Muscle layer of colon (tissue), 2 donors: ENCODE measurements around the gene FDPS.
"Not testable (repeated sequence)": the region's sequence is repeated elsewhere in the genome, so short reads cannot be mapped to it uniquely, and the experiment has no call there.

Experiments
- H3K27ac ChIP-seq: one replicate; pipeline ENCODE4 v1.7.0; 2013; ENCODE audit warnings: low read depth, mild to moderate bottlenecking, low read length, moderate library complexity
- H3K27me3 ChIP-seq, 2 donors: one replicate each; pipeline ENCODE4 v1.7.0; 2013; ENCODE audit warnings: low read length in 2 of 2, mild to moderate bottlenecking in 2 of 2; ENCODE audit not compliant: insufficient read depth in 2 of 2, control insufficient read depth in 1 of 2
- H3K36me3 ChIP-seq: one replicate; pipeline ENCODE4 v1.7.0; 2013; ENCODE audit warnings: mild to moderate bottlenecking, low read length; ENCODE audit not compliant: insufficient read depth
- H3K4me1 ChIP-seq: one replicate; pipeline ENCODE4 v1.7.0; 2013; ENCODE audit warnings: mild to moderate bottlenecking, low read length; ENCODE audit not compliant: insufficient read depth
- H3K4me3 ChIP-seq, 2 donors: one replicate each; pipeline ENCODE4 v1.7.0; 2013; ENCODE audit warnings: low read length in 2 of 2, low read depth in 1 of 2, mild to moderate bottlenecking in 1 of 2, moderate library complexity in 1 of 2
- H3K9ac ChIP-seq: one replicate; pipeline ENCODE4 v1.7.0; 2013; ENCODE audit warnings: low read length
- H3K9me3 ChIP-seq: one replicate; pipeline ENCODE4 v1.7.0; 2013; ENCODE audit warnings: mild to moderate bottlenecking, low read length
- donor health status: abdominal sarcoma.
- donor health status: Adenocarcinoma of cecum.

FDPS gene

DNA sequence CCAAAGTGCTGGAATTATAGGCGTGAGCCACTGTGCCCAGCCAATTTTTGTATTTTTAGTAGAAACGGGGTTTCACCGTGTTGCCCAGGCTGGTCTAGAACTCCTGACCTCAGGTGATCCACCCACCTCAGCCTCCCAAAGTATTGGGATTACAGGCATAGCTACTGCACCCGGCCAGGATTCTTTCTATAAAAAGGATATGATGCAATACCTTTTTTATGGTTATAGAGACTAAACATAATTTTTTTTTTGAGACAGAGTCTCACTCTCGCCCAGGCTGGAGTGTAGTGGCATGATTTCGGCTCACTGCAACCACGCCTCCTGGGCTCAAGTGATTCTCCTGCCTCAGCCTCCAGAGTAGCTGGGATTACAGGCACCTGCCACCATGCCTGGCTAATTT is 20.2 kb downstream of the FDPS start:
- H3K4me3 ChIP-seq, H3K27me3 ChIP-seq, H3K27ac ChIP-seq, H3K9ac ChIP-seq, H3K9me3 ChIP-seq: not testable (repeated sequence)
- H3K36me3 ChIP-seq, result peaks cover 41% of the 10 kb centered on the region
- H3K4me1 ChIP-seq, result peaks cover 11% of the 10 kb centered on the region

DNA sequence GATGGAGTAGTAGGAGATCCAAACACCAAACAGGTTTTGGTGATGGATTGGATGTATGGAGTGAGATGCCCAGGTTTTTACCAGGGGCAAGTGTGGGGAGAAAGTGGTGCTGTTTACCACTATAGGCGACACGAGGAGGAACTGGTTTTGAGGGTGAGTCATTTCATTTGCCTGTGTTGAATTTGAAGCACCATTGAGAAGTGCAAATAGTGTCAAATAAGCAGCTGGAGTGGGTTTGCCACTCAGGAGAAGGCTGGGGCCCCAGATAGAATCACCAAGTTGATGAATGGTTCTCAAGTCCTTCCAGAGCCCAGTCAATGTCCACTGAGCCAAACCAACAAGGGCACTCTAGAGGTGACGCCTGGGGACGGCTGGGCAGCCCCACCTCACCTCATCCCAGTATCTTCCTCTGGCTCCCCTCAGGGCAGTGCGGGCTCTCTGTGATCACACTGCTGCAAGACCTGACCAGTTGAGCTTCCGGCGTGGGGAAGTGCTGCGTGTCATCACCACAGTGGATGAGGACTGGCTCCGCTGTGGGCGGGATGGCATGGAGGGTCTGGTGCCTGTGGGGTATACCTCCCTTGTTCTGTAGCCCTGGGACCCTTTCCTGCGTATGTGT is 21.4 kb downstream of the FDPS start:
- peaks cover 10% of the 10 kb centered on the region for H3K4me1 ChIP-seq
- H3K27me3 ChIP-seq, result no peaks in the 10 kb centered on the region
- H3K9me3 ChIP-seq, result no peaks in the 10 kb centered on the region
- H3K36me3 ChIP-seq, result peaks cover 41% of the 10 kb centered on the region
- H3K9ac ChIP-seq, result no peak overlapping the region
- H3K4me3 ChIP-seq, result no peak overlapping the region
- H3K27ac ChIP-seq, result no peak overlapping the region

DNA sequence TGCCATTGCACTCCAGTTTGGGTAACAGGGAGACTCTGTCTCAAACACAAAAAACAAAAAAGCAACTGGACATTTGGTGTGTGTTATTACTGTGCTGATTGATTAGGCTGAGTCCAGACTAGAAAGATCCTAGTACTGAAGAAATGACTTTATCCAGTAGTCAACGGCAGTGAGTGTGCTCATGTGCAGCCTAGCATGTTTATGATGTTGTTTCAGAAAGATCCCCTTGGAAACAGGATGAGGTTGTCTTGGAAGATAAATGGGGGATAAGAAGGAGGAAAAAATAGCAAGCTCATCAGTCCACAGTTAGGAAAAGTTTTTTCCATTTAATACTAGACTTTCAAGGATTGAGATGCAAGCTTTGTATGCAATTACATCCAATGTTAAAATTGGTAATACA is 26.3 kb downstream of the FDPS start:
- Histone ChIP-seq H3K27ac (no peak overlapping the region), H3K4me3 (no peak overlapping the region), H3K9me3 (no peaks in the 10 kb centered on the region), H3K27me3 (no peaks in the 10 kb centered on the region), H3K4me1 (no peaks in the 10 kb centered on the region), H3K9ac (no peak overlapping the region), H3K36me3 (peaks cover 50% of the 10 kb centered on the region)

DNA sequence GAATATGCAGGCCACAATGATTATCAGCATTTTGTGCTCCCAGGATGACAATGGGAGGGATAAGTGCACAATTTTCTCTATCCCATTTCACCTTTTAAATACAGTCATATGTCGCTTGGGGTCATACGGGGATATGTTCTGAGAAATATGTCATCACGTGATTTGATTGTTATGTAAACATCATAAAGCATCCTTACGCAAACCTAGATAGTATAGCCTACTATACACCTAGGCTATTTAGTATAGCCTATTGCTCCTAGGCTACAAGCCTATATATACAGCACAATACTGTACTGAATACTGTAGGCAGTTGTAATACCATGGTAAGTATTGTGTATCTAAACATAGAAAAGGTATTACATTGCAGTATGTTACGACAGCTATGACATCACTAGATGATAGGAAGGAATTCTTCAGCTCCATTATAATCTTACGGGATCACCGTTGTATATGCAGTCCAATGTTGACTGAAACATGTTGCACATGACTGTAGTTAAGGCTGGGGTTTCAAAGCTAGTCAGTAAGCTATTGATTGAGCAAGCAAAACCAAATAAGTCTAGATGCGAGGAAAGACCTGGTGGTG is 30.9 kb downstream of the FDPS start:
- Histone ChIP-seq H3K36me3 (peaks cover 64% of the 10 kb centered on the region), H3K4me3 (no peak overlapping the region), H3K27ac (no peak overlapping the region), H3K9ac (no peak overlapping the region), H3K9me3 (no peaks in the 10 kb centered on the region), H3K4me1 (no peaks in the 10 kb centered on the region), H3K27me3 (no peaks in the 10 kb centered on the region)

DNA sequence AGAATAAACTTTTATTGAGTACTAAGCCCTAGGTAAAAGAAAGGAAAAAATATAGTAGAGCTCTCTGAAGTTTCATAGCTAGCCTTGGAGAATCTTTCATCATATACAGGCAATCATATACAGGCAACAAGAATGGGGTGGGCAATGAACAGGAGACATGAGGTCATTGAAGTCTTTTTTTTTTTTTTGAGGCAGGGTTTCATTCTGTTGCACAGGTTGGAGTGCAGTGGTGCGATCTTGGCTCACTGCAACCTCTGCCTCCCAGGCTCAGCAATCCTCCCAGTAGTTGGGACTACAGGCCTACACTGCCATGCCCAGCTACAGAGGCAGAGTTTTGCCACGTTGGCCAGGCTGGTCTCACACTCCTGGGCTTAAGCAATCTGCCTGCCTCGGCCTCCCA is 34.2 kb downstream of the FDPS start:
- Histone ChIP-seq H3K27ac (no peak overlapping the region), H3K27me3 (no peaks in the 10 kb centered on the region)

DNA sequence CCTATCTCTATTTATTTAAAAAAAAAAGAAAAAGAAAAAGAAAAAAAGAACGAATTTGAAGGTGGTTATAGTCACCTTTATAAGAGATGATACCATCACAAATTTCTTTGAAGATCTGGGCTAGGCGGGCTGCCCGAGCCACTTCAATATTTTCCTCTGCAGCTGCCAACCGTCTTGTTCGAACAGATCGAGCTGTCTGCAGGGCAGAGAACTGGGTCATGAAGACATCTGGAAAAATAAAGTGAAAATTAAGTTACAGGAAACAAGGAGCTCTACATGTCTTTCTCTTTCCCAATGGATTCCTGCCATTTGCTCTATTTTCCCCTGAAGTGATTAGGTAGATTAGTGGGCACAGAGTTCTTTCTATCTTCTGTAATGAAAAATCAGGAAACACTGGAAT is 44.0 kb downstream of the FDPS start:
- no peak overlapping the region for H3K4me3 ChIP-seq
- H3K27ac ChIP-seq, result no peak overlapping the region
- H3K27me3 ChIP-seq, result no peaks in the 10 kb centered on the region
- H3K9me3 ChIP-seq, result no peaks in the 10 kb centered on the region
- no peaks in the 10 kb centered on the region for H3K4me1 ChIP-seq
- H3K9ac ChIP-seq, result no peak overlapping the region
- H3K36me3 ChIP-seq, result peaks cover 67% of the 10 kb centered on the region

More for the DNA sequence above, 34.2 kb downstream of the FDPS start:
- H3K36me3 ChIP-seq, result peaks cover 74% of the 10 kb centered on the region
- H3K9me3 ChIP-seq, result no peaks in the 10 kb centered on the region
- no peak overlapping the region for H3K4me3 ChIP-seq
- no peaks in the 10 kb centered on the region for H3K4me1 ChIP-seq
- H3K9ac ChIP-seq, result no peak overlapping the region

DNA sequence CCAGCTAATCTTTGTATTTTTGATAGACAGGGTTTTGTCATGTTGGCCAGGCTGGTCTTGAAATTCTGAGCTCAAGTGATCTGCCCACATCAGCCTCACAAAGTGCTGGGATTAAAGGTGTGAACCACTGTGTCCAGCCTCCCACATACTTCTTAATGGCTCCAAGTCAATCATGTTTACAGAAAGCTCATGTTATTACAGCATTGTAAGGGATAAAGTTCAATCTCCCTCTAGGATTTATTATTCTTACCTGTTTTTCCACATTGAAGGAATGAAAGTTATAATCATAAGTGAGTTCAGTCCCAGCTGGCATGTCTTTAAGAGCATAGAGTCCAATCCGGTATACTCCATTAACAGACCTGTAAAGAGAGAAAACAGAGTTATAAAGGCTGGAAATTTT is 51.4 kb downstream of the FDPS start:
- no peaks in the 10 kb centered on the region for H3K9me3 ChIP-seq
- H3K4me3 ChIP-seq, result no peak overlapping the region
- no peak overlapping the region for H3K9ac ChIP-seq
- no peaks in the 10 kb centered on the region for H3K27me3 ChIP-seq
- H3K27ac ChIP-seq, result no peak overlapping the region
- no peaks in the 10 kb centered on the region for H3K4me1 ChIP-seq
- H3K36me3 ChIP-seq, result peaks cover 45% of the 10 kb centered on the region
